ENCODE data around the gene OR2V2.
"Not testable (repeated sequence)": the region's sequence is repeated elsewhere in the genome, so short reads cannot be mapped to it uniquely, and the experiment has no call there.

Gene OR2V2

GRCh38 chr5:181168595-181169118 is 21.3 kb downstream of the OR2V2 start:
- TF ChIP-seq POLR2A (IDR thresholded peaks at IDR 0.05; ENCODE audit: low read depth, low read length) (no peak), POLR2AphosphoS5 (IDR thresholded peaks at IDR 0.05; ENCODE audit: low read depth, low read length) (no peak), TAF1 (IDR thresholded peaks at IDR 0.05; ENCODE audit: borderline replicate concordance, low read depth, low read length) (no peak)
- no peak for DNase-seq (ENCODE audit: insufficient read length)
- FAIRE-seq = no peak

- DNase-seq (ENCODE audit: insufficient read length) = not testable (repeated sequence)
- peak; percentile 95 for FAIRE-seq
Observed at GRCh38 chr5:181169459-181170236, 22.3 kb downstream of the OR2V2 start.

- no peak for FAIRE-seq
- no peak for DNase-seq (ENCODE audit: insufficient read length)
- TF ChIP-seq POLR2AphosphoS5 (IDR thresholded peaks at IDR 0.05; ENCODE audit: low read depth, low read length) (no peak), TAF1 (IDR thresholded peaks at IDR 0.05; ENCODE audit: borderline replicate concordance, low read depth, low read length) (no peak), POLR2A (IDR thresholded peaks at IDR 0.05; ENCODE audit: low read depth, low read length) (no peak)
Observed at GRCh38 chr5:181170237-181170825, 22.9 kb downstream of the OR2V2 start.

GRCh38 chr5:181170996-181171395 is 23.6 kb downstream of the OR2V2 start:
- DNase-seq (ENCODE audit: insufficient read length) (no peak), FAIRE-seq (no peak)
- TF ChIP-seq POLR2AphosphoS5 (IDR thresholded peaks at IDR 0.05; ENCODE audit: low read depth, low read length) = no peak
- TF ChIP-seq POLR2A (IDR thresholded peaks at IDR 0.05; ENCODE audit: low read depth, low read length) = no peak
- no peak for TF ChIP-seq TAF1 (IDR thresholded peaks at IDR 0.05; ENCODE audit: borderline replicate concordance, low read depth, low read length)

- TF ChIP-seq POLR2A (IDR thresholded peaks at IDR 0.05; ENCODE audit: low read depth, low read length) = no peak
- TF ChIP-seq POLR2AphosphoS5 (IDR thresholded peaks at IDR 0.05; ENCODE audit: low read depth, low read length) = no peak
- no peak for TF ChIP-seq TAF1 (IDR thresholded peaks at IDR 0.05; ENCODE audit: borderline replicate concordance, low read depth, low read length)
- no peak for FAIRE-seq
- no peak for DNase-seq (ENCODE audit: insufficient read length)
Observed at GRCh38 chr5:181171782-181172181, 24.4 kb downstream of the OR2V2 start.

GRCh38 chr5:181173027-181173419 is 25.6 kb downstream of the OR2V2 start:
- no peak for FAIRE-seq
- TF ChIP-seq TAF1 (IDR thresholded peaks at IDR 0.05; ENCODE audit: borderline replicate concordance, low read depth, low read length) (0 out of 2 replicates have a peak, but pooled peaks have one; percentile 34), POLR2A (IDR thresholded peaks at IDR 0.05; ENCODE audit: low read depth, low read length) (no peak)
- DNase-seq (ENCODE audit: insufficient read length) = no peak

GRCh38 chr5:181173420-181174342 is 26.3 kb downstream of the OR2V2 start:
- FAIRE-seq (peak; percentile 70), DNase-seq (ENCODE audit: insufficient read length) (no peak)
- TF ChIP-seq TAF1 (IDR thresholded peaks at IDR 0.05; ENCODE audit: borderline replicate concordance, low read depth, low read length) = no peak
- no peak for TF ChIP-seq POLR2A (IDR thresholded peaks at IDR 0.05; ENCODE audit: low read depth, low read length)
- TF ChIP-seq POLR2AphosphoS5 (IDR thresholded peaks at IDR 0.05; ENCODE audit: low read depth, low read length) = no peak

- no peak for DNase-seq (ENCODE audit: insufficient read length)
- FAIRE-seq = no peak
- TF ChIP-seq POLR2A (IDR thresholded peaks at IDR 0.05; ENCODE audit: low read depth, low read length) (no peak), POLR2AphosphoS5 (IDR thresholded peaks at IDR 0.05; ENCODE audit: low read depth, low read length) (no peak), TAF1 (IDR thresholded peaks at IDR 0.05; ENCODE audit: borderline replicate concordance, low read depth, low read length) (no peak)
Observed at GRCh38 chr5:181176254-181176952, 29.0 kb downstream of the OR2V2 start.

- FAIRE-seq; DNase-seq (ENCODE audit: insufficient read length): not testable (repeated sequence)
Observed at GRCh38 chr5:181177559-181177958, 30.2 kb downstream of the OR2V2 start.

- peak; percentile 85 for FAIRE-seq
- no peak for TF ChIP-seq POLR2A (IDR thresholded peaks at IDR 0.05; ENCODE audit: low read depth, low read length)
- TF ChIP-seq TAF1 (IDR thresholded peaks at IDR 0.05; ENCODE audit: borderline replicate concordance, low read depth, low read length) = no peak
- TF ChIP-seq POLR2AphosphoS5 (IDR thresholded peaks at IDR 0.05; ENCODE audit: low read depth, low read length) = no peak
Observed at GRCh38 chr5:181181650-181182565, 34.5 kb downstream of the OR2V2 start.

More at GRCh38 chr5:181181650-181182565, 34.5 kb downstream of the OR2V2 start:
- no peak for DNase-seq (ENCODE audit: insufficient read length)
